Measurements from ENCODE around the gene PTGDR2.
"Not testable (repeated sequence)": the region's sequence is repeated elsewhere in the genome, so short reads cannot be mapped to it uniquely, and the experiment has no call there.

Gene PTGDR2

DNA sequence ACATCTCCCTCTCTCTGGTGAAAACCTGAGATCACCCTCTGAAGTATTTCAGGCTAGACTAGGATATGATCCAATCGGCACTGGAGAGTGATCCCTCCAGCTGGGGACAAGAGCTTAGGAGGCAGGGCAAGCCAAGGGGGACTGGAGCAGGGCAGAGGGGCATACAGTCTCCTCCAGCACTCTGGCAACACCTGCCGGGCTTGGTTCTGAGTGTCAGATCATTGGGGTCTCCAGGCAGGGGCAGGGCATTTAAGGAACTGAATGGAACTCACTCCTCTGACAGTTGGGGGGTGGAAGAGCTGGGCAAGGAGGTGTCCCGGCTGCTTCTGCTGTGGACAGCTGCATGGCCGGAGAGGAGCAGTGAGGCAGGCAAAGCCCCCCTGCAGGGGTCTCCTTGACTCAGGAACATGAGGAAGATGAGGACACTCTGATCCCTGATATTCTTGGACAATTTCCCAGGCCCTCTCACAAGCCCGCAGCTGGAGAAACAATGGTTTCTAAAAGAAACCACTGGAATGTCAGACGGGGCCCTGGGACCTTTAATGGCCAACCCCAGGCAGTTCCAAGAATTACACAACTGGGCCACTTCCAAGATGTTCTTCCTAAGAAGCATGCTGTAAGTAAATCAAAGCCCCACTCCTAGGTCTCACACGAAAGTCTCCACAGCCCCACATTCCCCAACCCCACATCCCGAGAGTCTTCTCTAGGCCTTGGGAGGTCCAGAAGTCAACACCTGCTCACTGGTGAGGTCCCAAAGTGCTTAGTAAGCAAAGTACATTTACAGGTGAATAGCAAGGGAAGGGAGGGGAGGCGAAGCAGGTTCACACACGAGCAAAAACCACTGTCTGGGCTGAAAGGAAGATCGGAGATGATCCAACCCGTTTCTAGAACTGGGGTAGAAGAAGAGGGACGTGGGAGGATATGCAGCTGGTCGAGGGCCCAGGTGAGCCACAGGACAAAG lies 15.0 kb downstream of the PTGDR2 start:
- no peak for DNase-seq

GRCh38 chr11:60838132-60838531 lies 17.6 kb downstream of the PTGDR2 start:
- DNase-seq = no peak

DNA sequence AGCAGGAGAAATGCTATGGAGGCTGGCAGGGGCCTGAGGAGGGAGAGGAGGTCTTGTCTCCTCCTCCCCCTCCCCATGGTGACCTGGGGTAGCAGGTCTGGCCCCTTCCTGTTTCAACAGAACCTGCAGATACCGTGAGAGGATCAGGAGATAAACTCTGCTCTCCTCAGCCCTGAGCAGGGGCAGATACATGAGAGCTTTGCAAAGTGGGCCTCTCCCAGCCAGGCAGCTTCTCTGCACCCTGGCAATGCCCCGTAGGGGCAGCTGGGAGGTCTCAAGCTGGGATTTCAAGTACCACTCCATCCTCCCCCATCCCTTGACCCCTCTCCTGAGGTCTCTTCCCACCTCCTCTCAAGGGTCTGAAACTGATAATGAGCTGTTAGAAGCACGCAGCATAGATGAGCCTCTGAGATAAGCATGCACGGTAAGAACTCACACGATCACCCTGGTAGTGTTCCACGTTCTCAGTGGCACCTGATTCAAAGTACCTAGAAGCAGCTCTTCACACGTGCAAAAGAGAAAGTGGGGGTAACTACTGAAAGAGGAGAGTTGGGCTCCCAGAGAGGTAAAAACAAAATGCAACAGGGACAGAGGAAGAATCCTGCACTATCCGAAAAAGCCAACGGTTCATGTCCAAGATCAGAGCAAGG lies 18.8 kb downstream of the PTGDR2 start:
- no peak for DNase-seq

- no peak for DNase-seq
These were observed 20.3 kb downstream of the PTGDR2 start for GRCh38 chr11:60835534-60835846.

DNA sequence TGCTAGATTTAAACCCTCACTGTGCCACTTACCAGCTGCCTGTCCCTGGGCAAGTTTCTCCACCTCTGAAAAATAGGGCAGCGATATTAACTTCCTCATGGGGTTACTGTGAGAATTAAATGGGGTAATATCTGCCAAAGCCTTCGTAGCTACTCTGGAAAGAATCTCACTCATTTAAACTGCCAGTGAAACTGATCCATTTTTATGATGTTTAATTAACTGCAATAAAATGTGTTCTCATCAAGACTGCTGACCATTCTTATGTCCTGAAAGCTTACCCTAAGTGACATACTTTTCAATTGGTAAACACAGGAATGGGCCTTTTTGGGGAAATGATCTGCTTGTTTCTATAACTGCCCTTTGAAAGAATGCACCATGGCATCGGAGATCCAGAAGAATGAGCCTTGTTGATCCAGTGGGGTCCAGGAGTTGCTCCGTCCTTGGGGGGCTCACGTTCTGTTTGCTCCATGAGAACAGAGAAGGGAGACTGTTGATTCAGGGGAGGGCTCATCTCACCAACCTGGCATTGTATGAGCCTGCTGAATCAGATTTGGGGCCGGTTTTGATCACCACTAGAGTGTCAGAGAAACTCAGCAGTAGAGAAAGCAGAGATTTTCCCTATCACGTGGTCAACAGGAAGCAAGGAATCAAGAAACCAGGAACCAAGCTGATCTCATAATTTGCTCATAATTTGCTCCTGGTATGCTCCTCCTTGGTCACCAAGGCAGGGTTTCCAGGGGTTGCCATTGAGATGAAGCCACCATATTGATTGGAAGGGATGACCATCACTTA lies 20.8 kb downstream of the PTGDR2 start:
- DNase-seq = no peak

GRCh38 chr11:60831501-60832079 lies 24.2 kb downstream of the PTGDR2 start:
- no peak for DNase-seq

DNA sequence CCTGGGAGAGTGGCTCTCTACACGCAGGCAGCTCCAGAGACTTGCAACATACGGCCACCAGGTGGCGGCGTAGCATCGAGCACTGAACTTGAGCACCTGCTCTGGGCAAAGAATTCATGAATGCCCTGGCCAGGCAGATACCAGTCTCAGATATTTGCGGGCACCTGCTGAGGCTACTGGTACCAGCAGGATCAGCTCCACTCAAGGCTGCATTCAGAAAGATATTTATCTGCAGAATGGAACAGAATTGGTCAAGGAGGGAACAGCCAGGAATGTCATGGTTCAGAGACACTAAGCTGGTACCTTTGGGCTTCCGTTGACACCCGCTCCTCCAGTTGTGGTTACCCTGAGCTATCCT lies 24.6 kb downstream of the PTGDR2 start:
- peak; percentile 71 for DNase-seq

DNA sequence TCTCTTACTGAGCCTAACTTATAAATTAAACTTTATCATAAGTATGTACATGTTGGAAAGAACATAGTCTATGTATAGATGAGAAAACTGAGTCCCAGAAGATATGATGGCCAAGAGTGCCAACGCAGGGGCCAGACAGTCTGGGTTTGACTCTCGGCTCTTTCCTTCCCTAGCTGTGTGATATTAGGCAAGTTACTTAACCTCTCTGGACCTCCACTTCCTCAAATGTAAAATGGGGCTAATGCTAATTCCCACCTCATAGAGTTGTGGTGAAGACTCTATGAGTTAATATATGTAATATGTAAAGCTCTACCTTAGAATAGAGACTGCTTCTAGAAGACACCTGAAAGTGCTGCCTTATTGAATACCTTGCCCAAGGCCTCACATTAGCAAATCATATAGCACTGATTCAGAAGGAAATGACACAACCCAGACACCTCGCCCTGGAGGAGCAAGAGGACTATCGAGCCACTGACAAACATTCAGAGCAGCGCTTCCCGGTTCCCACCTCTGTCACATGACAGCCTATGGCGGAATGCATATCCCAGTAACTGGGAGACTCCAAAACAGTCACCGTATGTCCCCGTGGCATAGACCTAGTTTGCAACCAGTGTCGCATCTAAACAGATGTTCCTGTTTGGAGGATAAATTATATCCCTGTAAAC lies 25.1 kb downstream of the PTGDR2 start:
- DNase-seq = no peak

GRCh38 chr11:60825790-60826189 lies 30.0 kb downstream of the PTGDR2 start:
- DNase-seq = no peak

- DNase-seq = no peak
These were observed 30.6 kb downstream of the PTGDR2 start for GRCh38 chr11:60825118-60825517.

DNA sequence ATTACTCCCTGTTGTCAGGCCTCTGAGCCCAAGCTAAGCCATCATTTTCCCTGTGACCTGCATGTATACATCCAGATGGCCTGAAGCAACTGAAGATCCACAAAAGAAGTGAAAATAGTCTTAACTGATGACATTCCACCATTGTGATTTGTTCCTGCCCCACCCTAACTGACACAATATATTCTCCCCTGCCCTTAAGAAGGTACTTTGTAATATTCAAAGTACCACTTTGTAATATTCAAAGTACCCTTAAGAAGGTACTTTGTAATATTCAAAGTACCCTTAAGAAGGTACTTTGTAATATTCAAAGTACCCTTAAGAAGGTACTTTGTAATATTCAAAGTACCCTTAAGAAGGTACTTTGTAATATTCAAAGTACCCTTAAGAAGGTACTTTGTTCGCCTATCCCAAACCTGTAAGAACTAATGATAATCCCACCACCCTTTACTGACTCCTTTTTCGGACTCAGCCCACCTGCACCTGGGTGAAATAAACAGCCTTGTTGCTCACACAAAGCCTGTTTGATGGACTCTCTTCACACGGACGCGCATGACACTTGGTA lies 31.9 kb downstream of the PTGDR2 start:
- not testable (repeated sequence) for DNase-seq

DNA sequence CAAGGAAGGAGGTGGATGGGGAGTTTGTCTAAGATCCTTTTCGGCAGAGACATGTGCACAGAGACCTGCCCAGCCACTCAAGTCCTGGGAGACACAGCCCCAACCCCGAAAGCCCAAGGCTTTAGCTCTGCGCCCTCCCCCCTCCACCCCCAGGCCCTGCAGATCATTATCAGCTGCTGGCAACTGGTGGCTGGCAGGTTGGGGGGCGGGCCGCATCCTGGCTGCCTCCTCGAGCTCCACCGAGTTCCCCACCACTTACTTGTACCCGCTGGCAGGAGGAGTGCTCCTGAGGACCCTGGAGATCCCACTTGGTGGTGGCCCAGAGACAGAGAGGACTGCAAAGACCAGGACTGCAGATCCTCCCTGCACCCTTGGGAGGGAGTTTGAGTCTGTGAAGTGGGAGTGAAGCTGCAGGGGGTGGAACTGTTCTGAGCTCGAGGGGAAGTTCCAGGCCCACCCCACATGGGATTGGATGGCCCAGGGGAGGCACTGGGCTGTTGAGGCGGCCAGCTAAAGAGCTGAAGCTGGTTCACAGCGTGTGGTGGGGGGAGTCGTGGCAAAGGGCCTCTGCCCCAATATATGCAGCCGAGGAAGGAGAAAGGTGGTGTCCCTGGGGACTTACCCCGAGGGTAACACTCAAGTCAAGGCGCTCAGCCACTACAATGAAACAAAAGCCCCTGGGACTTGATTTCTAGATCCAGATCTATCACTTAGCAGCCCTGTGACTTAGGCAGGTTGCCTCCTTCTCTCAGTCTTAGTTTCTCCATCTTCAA lies 33.7 kb downstream of the PTGDR2 start:
- DNase-seq = no peak

GRCh38 chr11:60818057-60818456 lies 37.7 kb downstream of the PTGDR2 start:
- no peak for DNase-seq

DNA sequence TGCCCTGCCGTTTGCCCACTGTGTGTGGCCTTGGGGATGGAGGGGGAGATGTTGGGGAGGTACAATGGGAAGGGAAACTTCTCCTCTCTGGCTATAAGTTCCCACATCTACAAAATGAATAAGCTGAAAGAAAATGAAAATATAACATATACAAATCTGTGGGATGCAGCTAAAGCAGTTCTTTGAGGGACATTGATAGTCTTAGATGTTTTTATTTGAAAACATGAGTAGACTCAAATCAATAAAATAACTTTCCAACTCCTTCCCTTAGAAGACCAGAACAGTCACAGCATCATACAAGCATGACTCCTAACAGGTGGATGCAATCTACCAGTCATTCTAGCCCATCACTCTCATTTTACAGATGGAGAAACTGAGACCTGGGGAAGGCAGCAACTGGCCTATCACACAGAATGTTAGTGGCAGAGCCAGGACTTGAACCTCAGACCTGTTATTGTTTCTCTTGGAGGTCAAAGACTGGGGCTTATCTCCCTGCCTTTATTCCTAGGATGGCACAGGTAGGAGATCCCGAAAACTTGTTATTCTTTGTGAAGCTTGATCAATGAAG lies 39.1 kb downstream of the PTGDR2 start:
- no peak for DNase-seq

DNA sequence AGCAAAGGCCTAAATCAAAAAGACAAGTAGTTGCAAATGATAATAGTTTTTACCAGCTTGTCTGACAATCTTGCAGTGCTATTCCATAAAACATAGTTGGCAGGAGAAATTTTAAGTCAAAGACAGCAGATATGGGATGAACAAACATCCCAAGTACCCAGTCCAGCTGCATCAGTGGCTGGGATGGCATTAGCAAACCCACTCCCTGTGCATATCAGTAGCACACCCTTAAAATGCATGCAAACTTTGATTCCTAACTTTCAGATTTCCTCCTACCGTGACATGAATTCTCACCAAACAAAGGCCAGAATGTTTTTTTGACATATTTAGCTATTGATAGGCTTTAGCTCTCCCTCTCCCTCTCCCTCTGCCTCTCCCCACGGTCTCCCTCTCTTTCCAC lies 41.6 kb downstream of the PTGDR2 start:
- no peak for DNase-seq

DNA sequence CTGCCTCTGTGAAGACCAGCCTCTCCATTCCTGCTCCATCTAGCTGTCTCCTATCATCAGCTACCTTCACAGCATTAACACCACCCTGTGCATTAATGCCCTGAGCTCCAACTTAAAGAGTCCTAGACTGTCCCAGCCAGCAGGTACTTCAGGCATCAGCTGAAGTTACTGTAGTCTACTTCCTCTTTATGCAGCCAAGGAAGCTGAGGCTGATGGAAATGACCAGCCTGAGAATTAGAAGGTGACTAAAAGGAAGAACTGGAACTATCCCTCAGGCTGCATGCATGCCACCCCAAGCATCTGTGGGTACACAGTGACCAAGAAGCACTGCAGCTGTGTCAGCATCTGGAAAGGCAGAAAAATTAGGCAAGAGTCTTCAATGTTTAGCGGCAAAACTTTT lies 42.4 kb downstream of the PTGDR2 start:
- no peak for DNase-seq

DNA sequence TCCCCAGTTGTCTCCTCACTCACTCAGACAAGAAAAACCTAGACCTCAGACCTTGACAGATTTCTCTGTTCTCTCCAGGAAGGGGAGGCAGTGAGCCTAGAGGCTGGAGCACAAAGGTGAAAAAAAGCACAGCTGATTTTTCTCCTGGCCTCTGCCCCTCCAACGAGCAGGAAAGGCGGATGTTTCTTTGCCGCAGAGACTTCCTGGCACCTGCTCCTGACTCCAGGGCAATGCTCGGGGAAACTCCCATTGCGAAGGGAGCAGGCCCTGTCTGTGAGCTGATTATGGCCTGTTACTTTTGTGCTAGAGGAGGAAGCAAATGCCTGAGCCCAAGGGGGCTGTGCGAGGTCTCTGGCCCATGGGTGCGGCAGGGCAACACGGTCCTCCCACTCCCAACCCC lies 45.2 kb downstream of the PTGDR2 start:
- DNase-seq = no peak

GRCh38 chr11:60810151-60810550 lies 45.6 kb downstream of the PTGDR2 start:
- DNase-seq = no peak

DNA sequence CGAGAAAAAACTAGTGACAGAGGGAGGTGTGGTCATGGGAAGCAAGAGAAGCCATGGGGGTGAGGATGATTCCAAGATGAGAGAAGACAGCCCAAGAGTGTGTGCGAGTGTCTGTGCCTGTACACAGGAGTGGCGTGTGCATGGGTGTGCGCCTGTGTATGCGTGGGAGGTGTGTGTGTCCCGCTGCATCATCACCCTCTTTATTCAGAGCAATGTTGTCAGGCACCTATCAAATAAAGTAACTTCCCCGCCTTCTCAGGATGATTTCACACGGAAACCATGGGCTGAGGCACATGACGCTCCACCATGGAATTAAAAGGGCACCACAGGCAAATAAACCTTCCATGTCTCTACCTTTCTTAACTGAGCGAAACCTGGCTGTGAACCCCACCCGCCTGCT lies 46.1 kb downstream of the PTGDR2 start:
- no peak for DNase-seq

GRCh38 chr11:60809249-60809648 lies 46.5 kb downstream of the PTGDR2 start:
- DNase-seq = no peak

DNA sequence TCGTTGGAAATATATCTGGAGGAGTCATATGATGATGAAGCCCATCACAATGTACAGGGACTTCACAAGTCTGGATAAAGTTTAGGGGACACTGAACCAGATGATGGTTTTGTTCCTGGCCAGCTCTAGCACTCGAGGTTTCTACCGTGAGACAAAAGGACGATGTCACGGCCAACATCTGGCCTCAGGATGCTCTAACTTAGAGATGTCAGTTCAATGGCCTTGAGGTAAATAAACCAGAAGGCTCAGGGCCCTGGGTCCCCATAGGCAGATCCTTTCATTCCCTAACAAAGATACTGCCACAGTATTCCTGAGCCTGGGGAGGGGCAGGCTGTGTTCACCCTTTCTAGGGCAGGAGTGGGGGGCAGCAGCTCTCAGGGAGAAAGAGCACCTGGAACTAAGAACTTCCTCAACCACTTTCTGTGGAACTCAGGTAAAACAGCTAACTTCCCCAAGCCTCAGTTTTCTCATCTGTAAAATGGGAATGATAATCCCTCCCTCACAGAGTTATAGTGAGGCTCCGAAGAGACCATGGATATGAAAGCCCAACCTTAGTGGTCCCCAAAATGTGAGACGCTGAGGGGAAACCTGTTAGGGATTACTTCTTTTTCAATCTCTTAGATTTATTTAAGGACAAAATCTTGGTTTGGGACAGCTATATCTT lies 52.3 kb downstream of the PTGDR2 start:
- DNase-seq = no peak

Measured in stimulated activated naive CD4-positive, alpha-beta T cell treated with Interleukin-2 at 50 U/mL for 16 hours (primary cell).